Measurements from ENCODE around the gene AARSD1.

Gene AARSD1

DNA sequence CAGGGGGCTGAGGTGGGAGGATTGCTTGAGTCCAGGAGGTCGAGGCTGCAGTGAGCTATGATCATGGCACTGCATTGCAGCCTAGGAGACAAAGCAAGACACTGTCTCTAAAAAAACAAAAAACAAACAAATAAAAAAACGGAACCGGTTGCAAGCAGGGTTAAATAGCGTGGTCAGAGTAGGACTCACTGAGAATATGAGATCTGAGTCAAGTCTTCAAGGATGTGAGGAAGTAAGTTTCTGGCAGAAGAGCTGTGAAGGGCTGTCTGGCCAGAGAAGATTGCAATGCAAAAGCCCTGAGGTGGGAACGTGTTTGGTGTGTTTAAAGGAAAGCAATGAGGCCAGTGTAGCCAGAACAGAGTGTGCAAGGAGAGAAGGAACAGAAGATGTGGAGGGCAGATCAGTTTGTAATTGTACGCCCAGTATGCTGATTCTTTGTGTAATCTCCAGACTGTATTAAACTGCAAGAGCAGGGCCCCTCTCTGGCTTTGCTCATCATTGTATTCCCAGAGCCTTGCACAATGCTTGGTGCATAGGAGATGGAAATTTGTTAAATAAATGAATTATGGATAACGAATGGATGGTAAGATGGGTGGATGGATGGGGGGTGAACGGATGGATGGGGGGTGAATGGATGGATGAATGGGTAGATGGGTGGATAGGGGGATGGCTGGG is 57.3 kb downstream of the AARSD1 start:
- no peak for DNase-seq (ENCODE audit: extremely low spot score)
- POLR2A ChIA-PET, result no interaction called here

DNA sequence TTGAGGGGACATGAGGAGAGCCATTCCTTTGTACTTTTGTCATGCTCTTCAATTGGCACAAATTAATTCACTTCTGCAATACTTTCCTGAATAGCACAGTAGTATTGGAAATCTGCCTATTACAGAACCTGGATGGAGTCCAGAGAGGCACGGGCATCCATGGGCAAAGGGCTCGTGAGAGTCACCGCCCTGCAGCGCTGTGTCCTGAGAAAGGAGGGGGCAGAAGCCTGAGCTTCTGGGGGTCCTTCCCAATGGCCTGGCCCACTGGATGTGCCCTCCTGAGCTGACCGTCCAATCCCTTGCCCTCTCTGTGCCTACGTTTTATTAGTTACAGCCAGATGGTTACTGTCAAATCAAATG is 60.2 kb downstream of the AARSD1 start:
- DNase-seq (ENCODE audit: extremely low spot score), result no peak
- ChIA-PET POLR2A (no interaction called here), CTCF (no interaction called here)
- TF ChIP-seq L3MBTL2 (conservative IDR thresholded peaks at IDR 0.05), result no peak
- TF ChIP-seq, protein P1, sequence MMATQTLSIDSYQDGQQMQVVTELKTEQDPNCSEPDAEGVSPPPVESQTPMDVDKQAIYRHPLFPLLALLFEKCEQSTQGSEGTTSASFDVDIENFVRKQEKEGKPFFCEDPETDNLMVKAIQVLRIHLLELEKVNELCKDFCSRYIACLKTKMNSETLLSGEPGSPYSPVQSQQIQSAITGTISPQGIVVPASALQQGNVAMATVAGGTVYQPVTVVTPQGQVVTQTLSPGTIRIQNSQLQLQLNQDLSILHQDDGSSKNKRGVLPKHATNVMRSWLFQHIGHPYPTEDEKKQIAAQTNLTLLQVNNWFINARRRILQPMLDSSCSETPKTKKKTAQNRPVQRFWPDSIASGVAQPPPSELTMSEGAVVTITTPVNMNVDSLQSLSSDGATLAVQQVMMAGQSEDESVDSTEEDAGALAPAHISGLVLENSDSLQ (IDR thresholded peaks at IDR 0.05), result no peak
- TF ChIP-seq ELF4 (IDR thresholded peaks at IDR 0.05), result no peak
- no peak for TF ChIP-seq FOXK2 (IDR thresholded peaks at IDR 0.05)
- TF ChIP-seq HDGF (IDR thresholded peaks at IDR 0.05; ENCODE audit: borderline replicate concordance), result no peak
- no peak for TF ChIP-seq BHLHE40 (IDR thresholded peaks at IDR 0.05; ENCODE audit: borderline replicate concordance)
- no peak for TF ChIP-seq LEF1 (IDR thresholded peaks at IDR 0.05; ENCODE audit: borderline replicate concordance)
- TF ChIP-seq FOXM1 (IDR thresholded peaks at IDR 0.05; ENCODE audit: borderline replicate concordance), result no peak
- TF ChIP-seq SP1 (IDR thresholded peaks at IDR 0.05), result no peak
- TF ChIP-seq FOXA1 (IDR thresholded peaks at IDR 0.05), result no peak

More for the DNA sequence above, 57.3 kb downstream of the AARSD1 start:
- CTCF ChIA-PET, result no interaction called here
- no peak for TF ChIP-seq ELF4 (IDR thresholded peaks at IDR 0.05)
- TF ChIP-seq SP1 (IDR thresholded peaks at IDR 0.05), result no peak
- TF ChIP-seq FOXM1 (IDR thresholded peaks at IDR 0.05; ENCODE audit: borderline replicate concordance), result no peak
- TF ChIP-seq FOXA1 (IDR thresholded peaks at IDR 0.05), result no peak
- TF ChIP-seq ZNF384 (IDR thresholded peaks at IDR 0.05), result no peak
- TF ChIP-seq LEF1 (IDR thresholded peaks at IDR 0.05; ENCODE audit: borderline replicate concordance), result no peak
- TF ChIP-seq HDGF (IDR thresholded peaks at IDR 0.05; ENCODE audit: borderline replicate concordance), result no peak
- TF ChIP-seq CTBP1 (IDR thresholded peaks at IDR 0.05; ENCODE audit: borderline replicate concordance), result no peak
- TF ChIP-seq ARNT (IDR thresholded peaks at IDR 0.05), result no peak
- no peak for TF ChIP-seq L3MBTL2 (conservative IDR thresholded peaks at IDR 0.05)
- TF ChIP-seq BHLHE40 (IDR thresholded peaks at IDR 0.05; ENCODE audit: borderline replicate concordance), result no peak

DNA sequence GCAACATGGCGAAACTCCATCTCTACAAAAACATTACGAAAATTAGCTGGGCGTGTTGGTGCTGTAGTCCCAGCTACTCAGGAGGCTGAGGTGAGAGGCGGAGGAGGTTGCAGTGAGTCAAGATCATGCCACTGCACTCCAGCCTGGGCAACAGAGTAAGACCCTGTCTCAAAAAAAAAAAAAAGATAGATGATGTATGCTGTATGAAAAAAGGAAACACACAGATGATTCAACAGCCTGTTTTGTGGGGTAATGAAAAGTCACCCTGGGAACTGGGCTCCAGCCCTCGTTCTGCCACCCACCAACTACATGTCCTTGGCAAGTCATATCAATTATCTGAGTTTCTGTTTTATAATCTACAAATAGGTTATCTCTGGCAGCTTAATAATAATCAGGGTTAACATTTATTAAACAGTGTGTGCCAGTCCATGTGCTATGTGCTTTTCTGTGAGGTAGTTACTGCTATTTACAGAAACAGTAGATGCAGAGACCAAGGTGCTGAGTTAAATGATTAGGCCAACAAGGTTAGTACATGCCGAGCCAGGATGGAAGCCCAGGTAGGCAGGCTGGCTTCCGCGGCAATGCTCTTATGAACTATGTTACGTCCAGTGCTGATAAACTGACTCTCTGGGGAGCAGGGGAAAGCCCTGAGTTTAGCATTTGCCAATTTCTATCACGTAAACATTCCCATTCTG is 62.6 kb downstream of the AARSD1 start:
- POLR2A ChIA-PET, result no interaction called here

More for the DNA sequence above, 62.6 kb downstream of the AARSD1 start:
- DNase-seq (ENCODE audit: extremely low spot score), result no peak
- CTCF ChIA-PET, result no interaction called here
- no peak for TF ChIP-seq ELF4 (IDR thresholded peaks at IDR 0.05)
- TF ChIP-seq L3MBTL2 (conservative IDR thresholded peaks at IDR 0.05), result no peak
- no peak for TF ChIP-seq BHLHE40 (IDR thresholded peaks at IDR 0.05; ENCODE audit: borderline replicate concordance)
- no peak for TF ChIP-seq SP1 (IDR thresholded peaks at IDR 0.05)
- TF ChIP-seq FOXM1 (IDR thresholded peaks at IDR 0.05; ENCODE audit: borderline replicate concordance), result no peak
- no peak for TF ChIP-seq HDGF (IDR thresholded peaks at IDR 0.05; ENCODE audit: borderline replicate concordance)
- TF ChIP-seq, protein P1 (IDR thresholded peaks at IDR 0.05), result no peak
- TF ChIP-seq FOXK2 (IDR thresholded peaks at IDR 0.05), result no peak
- no peak for TF ChIP-seq TARDBP (IDR thresholded peaks at IDR 0.05)
- TF ChIP-seq FOXA1 (IDR thresholded peaks at IDR 0.05), result no peak
- TF ChIP-seq LEF1 (IDR thresholded peaks at IDR 0.05; ENCODE audit: borderline replicate concordance), result no peak
- no peak for TF ChIP-seq ARNT (IDR thresholded peaks at IDR 0.05)
- no peak for TF ChIP-seq SUZ12 (IDR thresholded peaks at IDR 0.05)
- no peak for TF ChIP-seq NFRKB (IDR thresholded peaks at IDR 0.05)
- TF ChIP-seq CTBP1 (IDR thresholded peaks at IDR 0.05; ENCODE audit: borderline replicate concordance), result no peak
- TF ChIP-seq ZNF384 (IDR thresholded peaks at IDR 0.05), result no peak
